ENCODE measurements around the gene SNORC.

GRCh38 chr2:232838406-232838874 lies 31.6 kb upstream of the SNORC start:
- TF ChIP-seq EP300 (IDR thresholded peaks at IDR 0.05) (no peak), POLR2AphosphoS5 (IDR thresholded peaks at IDR 0.05) (no peak), CTCF (IDR thresholded peaks at IDR 0.05) (no peak)
